Embryonic facial prominence (tissue), 1 donor: Measurements from ENCODE around the gene WDR62.

ENCODE experiments used
- DNase-seq: peaks from one replicate; pipeline ENCODE4 v3.0.0-alpha.2; 2016; ENCODE audit errors: extremely low spot score

Gene WDR62

GRCh38 chr19:36139473-36140303 lies 85.0 kb downstream of the WDR62 start, which contains the start of gene CAPNS1:
CAPNS1 (plus strand) TSS chr19:36140066; CDS start chr19:36141012, 946 bp downstream.
- peak; percentile 92 for DNase-seq

GRCh38 chr19:36140304-36141038 lies 85.8 kb downstream of the WDR62 start:
- peak; percentile 38 for DNase-seq

GRCh38 chr19:36141039-36141927 lies 86.6 kb downstream of the WDR62 start:
- peak; percentile 75 for DNase-seq

GRCh38 chr19:36142046-36142445 lies 87.3 kb downstream of the WDR62 start:
- DNase-seq, result no peak

GRCh38 chr19:36142496-36142895 lies 87.8 kb downstream of the WDR62 start:
- no peak for DNase-seq

- no peak for DNase-seq
These were observed 89.9 kb downstream of the WDR62 start for GRCh38 chr19:36144624-36145023.

GRCh38 chr19:36149673-36150406 lies 95.1 kb downstream of the WDR62 start:
- DNase-seq, result no peak

- no peak for DNase-seq
These were observed 95.9 kb downstream of the WDR62 start for GRCh38 chr19:36150586-36150985.

- DNase-seq, result no peak
These were observed 96.7 kb downstream of the WDR62 start for GRCh38 chr19:36151144-36152018.

- DNase-seq, result no peak
These were observed 97.3 kb downstream of the WDR62 start for GRCh38 chr19:36152019-36152351.

- DNase-seq, result no peak
These were observed 97.8 kb downstream of the WDR62 start, which contains the start of gene COX7A1 for GRCh38 chr19:36152352-36153091. COX7A1 (minus strand) TSS chr19:36152447; CDS start chr19:36152407, 40 bp downstream.

GRCh38 chr19:36153126-36153525 lies 98.4 kb downstream of the WDR62 start:
- no peak for DNase-seq
